Measurements from ENCODE around the gene CTIF.
"Not testable (repeated sequence)": the region's sequence is repeated elsewhere in the genome, so short reads cannot be mapped to it uniquely, and the experiment has no call there.

The CTIF gene

GRCh38 chr18:48802543-48803290 is 263.9 kb downstream of the CTIF start:
- DNase-seq (ENCODE audit: low read depth, low spot score) = no peak

- DNase-seq (ENCODE audit: low read depth, low spot score) = no peak
Observed at GRCh38 chr18:48803518-48803917, 264.7 kb downstream of the CTIF start.

- DNase-seq (ENCODE audit: low read depth, low spot score) = no peak
Observed at GRCh38 chr18:48803951-48804855, 265.4 kb downstream of the CTIF start.

- DNase-seq (ENCODE audit: low read depth, low spot score) = no peak
Observed at GRCh38 chr18:48804856-48805610, 266.2 kb downstream of the CTIF start.

GRCh38 chr18:48805826-48806535 is 267.1 kb downstream of the CTIF start:
- no peak for DNase-seq (ENCODE audit: low read depth, low spot score)

GRCh38 chr18:48806551-48807261 is 267.9 kb downstream of the CTIF start:
- DNase-seq (ENCODE audit: low read depth, low spot score) = no peak

GRCh38 chr18:48808476-48808875 is 269.6 kb downstream of the CTIF start:
- no peak for DNase-seq (ENCODE audit: low read depth, low spot score)

GRCh38 chr18:48809365-48809764 is 270.5 kb downstream of the CTIF start:
- no peak for DNase-seq (ENCODE audit: low read depth, low spot score)

- DNase-seq (ENCODE audit: low read depth, low spot score) = no peak
Observed at GRCh38 chr18:48810805-48811204, 272.0 kb downstream of the CTIF start.

GRCh38 chr18:48811401-48811800 is 272.6 kb downstream of the CTIF start:
- DNase-seq (ENCODE audit: low read depth, low spot score) = no peak

GRCh38 chr18:48811977-48812451 is 273.2 kb downstream of the CTIF start:
- not testable (repeated sequence) for DNase-seq (ENCODE audit: low read depth, low spot score)

GRCh38 chr18:48813321-48813720 is 274.5 kb downstream of the CTIF start:
- DNase-seq (ENCODE audit: low read depth, low spot score) = no peak

GRCh38 chr18:48813833-48814489 is 275.1 kb downstream of the CTIF start:
- DNase-seq (ENCODE audit: low read depth, low spot score) = no peak

GRCh38 chr18:48814490-48815178 is 275.8 kb downstream of the CTIF start:
- DNase-seq (ENCODE audit: low read depth, low spot score) = no peak

- DNase-seq (ENCODE audit: low read depth, low spot score) = no peak
Observed at GRCh38 chr18:48815179-48815515, 276.3 kb downstream of the CTIF start.

GRCh38 chr18:48815581-48816324 is 276.9 kb downstream of the CTIF start:
- DNase-seq (ENCODE audit: low read depth, low spot score) = no peak

GRCh38 chr18:48816554-48816953 is 277.7 kb downstream of the CTIF start:
- no peak for DNase-seq (ENCODE audit: low read depth, low spot score)

- no peak for DNase-seq (ENCODE audit: low read depth, low spot score)
Observed at GRCh38 chr18:48817021-48817461, 278.2 kb downstream of the CTIF start.

Data from activated naive CD8-positive, alpha-beta T cell treated with anti-CD3 and anti-CD28 coated beads, Interleukin-2, amount 50 U/mL, for 16 hours (primary cell).